Measurements from ENCODE around the gene GOLGA2.

The GOLGA2 gene

DNA sequence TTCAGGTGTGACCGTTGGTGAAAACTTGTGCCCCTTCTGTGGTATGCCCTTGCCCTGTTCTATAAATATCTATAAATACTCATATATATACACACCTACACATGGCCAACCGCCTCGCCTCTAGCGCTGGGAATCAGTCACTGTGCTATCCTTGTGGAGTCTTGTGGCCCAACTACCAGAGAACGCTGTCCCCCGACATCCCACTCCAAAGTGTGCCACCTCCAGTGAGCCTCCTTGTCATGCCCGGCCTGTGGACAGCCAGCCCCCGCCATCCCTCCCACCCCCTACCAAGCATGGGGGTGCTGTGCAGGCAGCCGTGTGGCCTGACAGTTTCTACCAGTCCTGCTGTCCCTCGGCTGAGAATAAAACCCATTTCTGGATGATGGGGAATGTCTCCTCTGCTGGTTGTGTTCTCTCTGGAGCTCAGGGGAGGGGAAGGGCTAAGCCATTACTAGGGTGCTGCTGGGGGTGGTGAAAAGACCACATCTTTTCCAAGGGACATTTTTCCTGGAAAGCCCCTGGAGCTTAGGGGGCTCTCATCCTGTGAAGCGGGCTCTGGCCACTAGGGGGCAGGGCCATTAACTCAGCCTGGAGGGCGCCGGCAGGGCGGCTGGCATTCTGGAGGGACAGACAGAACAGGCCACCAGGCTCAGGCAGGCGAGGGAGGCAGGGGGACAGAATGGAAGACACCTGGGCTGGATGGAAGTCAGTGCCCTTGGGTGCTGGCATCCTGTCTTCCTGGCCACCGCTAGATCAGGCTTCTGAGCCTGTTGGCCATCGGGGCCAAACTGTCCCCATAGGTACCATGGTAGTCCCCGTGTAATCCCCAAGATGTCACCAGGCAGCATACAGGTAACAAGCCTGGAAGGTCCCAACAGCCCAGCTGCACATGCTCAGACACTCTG lies 20.7 kb downstream of the GOLGA2 start:
- peak; percentile 37 for DNase-seq

DNA sequence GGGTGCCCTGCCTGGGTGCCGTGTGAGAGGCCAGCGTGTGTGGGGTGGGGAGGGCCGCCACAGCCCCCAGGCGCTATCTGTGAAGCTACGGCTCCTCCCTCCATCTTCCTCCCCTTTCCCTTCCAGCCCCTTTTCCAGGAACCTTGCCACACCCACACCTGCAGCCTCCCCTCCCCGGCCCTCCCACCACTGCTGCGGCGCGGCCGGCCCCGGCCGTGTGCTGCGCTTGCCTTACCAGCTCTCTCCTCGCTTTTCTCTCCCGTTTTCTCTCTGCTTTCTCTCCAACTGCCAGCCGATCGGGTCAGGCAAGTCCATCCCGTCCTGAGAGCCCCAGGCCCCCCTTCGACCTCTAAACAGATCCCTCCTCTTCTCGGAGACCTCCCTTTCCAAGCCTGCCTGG lies 21.4 kb downstream of the GOLGA2 start:
- no peak for DNase-seq

DNA sequence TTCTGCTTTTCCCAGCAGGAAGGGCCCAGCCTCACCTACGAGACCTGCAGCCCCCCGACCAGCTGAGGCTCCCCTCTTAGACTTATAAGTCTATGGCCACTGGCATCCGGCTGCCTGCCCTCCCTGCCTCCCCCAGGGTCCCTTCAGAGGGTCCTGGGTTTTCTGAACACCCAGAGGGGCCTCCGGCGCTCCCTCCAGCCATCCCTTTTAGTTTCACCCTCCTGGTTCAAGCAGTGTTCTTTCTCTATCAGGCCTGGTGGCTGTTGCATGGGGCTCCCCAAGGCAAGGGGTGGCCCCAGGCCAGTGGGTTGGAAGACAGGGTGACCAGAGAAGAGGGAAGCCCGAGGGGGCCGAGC lies 21.8 kb downstream of the GOLGA2 start:
- DNase-seq: no peak

DNA sequence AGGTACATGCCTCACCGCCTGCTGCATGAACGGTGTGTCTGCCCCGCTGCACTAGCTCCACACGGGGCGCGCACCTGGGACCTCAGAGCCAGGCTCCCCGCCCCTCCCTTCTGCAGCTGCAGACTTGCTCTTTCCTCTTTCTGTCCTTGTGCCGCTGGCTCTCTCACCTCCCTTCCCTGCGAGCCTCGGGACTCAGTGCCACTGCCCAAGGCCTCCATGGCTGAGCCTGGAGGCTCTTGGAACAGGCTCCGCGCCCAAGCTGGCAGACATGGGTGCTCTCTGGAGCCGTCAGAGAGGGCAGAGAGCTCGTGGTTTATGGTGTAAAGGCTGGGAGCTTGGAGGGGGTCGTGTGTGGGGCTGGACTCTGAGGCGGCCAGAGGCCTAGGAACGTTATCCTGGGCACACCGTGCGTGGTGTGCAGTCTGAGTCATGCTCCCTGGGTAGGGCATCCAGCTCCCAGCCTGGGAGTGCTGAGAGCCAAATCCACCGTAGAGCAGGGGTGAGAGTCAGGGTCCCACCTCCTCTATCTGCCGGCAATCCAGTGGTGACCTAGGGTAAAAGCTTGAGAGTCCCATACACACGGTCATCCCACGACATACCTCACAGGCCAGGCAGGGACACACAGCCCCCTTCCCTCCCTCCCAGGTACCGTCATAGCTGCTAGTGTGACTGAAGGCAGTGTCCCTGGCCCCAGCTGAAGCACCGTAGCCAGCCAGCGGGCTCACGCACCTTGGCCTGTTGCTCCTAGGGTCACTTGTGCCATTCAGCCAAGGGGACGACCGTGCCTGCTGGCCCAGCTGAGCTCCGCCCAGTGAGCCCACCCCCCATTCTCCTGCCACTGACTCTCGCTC lies 22.4 kb downstream of the GOLGA2 start:
- no peak for DNase-seq

DNA sequence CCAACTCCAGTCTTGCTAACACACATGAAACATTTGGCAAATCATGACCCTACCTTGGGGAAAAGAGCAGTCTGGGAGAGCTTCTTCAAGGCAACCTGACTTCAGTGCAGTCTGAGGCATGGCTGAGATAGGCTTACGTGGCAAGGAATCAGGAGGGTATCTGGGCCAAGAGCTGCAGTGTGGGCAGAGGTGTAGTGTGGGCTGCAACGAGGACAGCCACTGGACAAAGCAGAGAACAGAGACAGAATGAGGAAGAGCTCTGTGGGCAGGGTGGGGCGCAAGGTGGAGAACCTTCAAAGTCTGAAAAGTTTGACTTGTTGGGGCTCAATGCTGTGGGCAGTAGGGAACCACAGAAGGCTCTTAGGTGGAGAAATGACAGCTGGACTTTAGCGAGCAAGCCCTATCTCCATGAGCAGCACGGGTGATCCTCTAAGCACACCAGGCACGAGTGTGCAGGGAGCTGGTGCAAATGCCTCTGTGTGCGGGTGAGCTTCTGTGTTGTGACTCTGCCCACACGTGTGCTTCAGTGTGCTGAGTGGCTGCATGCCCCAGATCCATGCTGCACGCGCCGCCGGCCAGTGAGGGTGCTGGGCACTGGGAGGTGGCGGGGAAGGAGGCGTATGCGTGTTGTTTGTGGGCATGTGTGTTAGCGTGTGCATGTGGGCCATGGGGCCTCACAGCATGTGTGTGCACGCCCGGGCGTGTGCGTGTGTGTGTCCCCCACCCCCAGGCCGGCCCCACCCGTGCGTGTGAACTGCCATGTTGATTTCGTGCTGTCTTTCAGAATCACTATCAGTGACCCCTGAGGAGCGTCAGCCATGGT lies 23.3 kb downstream of the GOLGA2 start:
- DNase-seq: no peak

DNA sequence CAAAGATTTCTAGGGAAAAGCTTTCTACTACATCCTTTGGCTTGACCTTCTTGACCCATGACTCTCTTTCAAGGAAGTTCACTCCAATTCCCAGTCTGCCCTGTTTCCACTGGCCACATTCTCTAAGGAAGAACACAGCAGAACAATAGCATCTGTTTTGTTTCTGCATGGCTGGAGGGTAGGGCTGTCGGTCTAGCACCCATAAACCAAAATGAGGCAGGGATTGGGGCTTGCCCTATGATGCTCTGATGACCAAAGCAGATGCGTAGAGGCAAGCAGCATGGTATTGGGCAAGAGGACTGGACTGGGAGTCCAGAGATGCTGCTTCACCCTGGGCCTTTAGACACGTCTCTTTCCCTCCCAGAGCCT lies 24.1 kb downstream of the GOLGA2 start:
- DNase-seq: no peak

DNA sequence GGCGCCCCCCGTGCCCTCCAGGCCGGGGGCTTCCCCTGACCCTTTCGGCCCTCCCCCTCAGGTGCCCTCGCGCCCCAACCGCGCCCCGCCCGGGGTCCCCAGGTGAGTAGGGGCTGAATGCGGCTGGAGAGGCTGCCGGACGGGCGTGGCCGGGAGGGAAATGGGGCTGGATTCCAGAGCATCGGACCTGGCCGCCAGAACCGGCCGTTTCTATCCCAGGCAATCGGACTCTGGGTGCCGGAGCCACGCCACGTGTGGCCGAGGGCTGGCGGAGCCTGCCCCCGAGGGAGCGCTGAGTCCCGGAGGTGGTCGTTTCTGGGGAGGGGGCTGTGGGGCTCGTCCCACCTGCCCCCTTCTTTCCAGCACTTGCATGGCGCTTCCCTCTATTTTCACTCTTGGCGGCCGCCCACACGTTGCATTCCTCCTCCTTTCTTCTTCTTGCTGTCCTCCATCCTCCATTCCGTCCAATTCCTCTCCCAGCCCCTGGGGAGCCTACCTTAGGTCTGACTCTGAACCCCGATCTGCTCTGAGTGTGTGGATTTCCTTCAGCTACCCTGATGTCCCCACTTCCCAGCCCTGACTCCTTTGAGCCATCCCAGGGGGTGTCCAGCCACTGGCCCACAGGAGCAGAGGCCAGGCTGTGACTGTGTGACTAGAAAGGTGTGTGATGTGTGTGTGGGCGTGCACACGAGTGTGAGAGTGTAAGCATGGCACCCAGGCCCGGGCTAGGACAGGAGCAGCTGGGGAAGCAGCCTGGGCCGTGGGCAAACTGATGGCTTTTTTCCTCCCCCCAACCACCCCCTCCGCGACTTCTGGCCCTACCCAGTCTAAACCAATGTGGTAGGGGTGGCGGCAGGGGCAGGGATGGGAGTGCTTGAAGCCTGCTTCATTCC lies 24.7 kb downstream of the GOLGA2 start:
- no peak for DNase-seq

DNA sequence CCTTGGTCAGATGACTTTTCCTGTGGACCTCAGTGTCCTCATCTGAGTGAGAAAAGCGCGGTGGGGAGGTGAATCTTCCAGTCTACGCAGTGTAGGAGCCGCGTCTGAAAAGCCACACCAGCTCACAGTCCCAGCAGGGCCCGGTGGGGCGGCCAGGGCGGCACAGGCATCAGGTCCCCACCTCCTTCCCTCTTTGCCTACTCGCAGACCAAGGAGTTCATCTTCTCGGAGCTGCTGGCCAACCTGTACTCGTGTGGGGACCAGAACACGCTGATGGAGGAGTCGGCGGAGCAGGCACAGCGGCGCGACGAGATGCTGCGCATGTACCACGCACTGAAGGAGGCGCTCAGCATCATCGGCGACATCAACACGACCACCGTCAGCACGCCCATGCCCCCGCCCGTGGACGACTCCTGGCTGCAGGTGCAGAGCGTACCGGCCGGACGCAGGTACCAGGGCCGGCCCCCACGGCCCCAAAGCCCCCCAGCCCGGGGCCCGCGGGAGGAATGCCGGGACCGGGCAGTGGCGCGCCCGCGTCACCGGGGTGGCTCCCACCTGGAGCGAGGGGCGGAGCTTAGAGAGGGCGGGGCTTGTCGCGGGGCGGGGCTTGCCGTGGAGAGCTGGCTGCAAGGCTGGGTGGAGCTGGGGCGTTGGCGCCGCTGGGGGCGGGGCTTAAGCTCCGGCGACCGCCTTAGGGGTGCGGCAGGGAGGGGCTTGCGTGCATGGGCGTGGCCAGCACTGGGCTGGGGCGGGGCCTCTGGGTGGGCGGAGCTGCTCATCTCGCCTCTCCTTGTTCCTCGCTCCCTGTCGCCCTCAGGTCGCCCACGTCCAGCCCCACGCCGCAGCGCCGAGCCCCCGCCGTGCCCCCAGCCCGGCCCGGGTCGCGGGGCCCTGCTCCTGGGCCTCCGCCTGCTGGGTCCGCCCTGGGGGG lies 25.6 kb downstream of the GOLGA2 start:
- DNase-seq: peak; percentile 18

- no peak for DNase-seq
Observed at GRCh38 chr9:128249558-128249907, 26.3 kb downstream of the GOLGA2 start.

DNA sequence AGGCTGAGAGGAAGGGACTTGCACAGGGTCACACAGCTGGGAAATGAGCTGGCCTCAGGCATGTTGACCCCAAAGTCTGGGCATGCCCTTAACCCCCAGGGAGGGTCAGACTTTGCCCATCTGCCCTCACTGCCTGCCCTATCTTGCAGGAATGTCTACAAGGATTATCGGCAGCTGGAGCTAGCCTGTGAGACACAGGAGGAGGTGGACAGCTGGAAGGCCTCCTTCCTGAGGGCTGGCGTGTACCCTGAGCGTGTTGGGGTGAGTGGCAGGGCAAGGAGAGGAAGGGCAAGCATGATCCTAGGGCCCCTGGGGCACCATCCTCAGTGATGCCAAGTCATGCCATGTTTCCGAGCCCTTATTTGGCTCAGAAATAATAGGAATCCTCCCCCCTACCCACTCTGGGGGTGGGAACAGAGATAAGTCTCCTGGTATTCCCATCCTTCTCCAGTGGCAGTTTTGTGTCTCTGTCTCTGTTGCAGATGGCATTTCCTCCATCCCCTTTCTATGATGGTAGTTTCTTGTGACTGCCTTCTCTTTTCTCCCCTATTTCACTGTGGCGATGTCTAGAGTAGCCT lies 28.5 kb downstream of the GOLGA2 start:
- no peak for DNase-seq

DNA sequence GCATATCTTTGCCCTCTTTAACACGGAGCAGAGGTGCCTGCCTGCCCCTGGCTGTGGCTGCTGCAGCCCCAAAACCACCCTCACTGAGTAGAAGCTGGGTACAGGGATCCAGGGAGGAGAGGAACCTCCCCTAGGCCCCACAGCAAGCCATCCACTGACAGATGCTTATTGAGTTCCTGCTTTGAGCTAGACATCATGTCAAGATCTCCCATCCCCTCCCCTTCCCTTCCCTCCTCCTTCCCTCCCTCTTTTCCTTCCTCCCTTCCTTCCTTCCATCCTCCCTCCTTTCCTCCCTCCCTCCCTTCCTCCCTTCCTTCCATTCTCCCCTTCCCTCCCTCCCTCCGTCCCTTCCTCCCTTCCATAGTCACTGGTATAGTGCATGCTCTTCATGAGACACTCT lies 29.3 kb downstream of the GOLGA2 start:
- no peak for DNase-seq

GRCh38 chr9:128245421-128246151 lies 30.2 kb downstream of the GOLGA2 start:
- DNase-seq: no peak

- no peak for DNase-seq
Observed at GRCh38 chr9:128244837-128245231, 31.0 kb downstream of the GOLGA2 start.

- no peak for DNase-seq
Observed at GRCh38 chr9:128244091-128244836, 31.5 kb downstream of the GOLGA2 start.

DNA sequence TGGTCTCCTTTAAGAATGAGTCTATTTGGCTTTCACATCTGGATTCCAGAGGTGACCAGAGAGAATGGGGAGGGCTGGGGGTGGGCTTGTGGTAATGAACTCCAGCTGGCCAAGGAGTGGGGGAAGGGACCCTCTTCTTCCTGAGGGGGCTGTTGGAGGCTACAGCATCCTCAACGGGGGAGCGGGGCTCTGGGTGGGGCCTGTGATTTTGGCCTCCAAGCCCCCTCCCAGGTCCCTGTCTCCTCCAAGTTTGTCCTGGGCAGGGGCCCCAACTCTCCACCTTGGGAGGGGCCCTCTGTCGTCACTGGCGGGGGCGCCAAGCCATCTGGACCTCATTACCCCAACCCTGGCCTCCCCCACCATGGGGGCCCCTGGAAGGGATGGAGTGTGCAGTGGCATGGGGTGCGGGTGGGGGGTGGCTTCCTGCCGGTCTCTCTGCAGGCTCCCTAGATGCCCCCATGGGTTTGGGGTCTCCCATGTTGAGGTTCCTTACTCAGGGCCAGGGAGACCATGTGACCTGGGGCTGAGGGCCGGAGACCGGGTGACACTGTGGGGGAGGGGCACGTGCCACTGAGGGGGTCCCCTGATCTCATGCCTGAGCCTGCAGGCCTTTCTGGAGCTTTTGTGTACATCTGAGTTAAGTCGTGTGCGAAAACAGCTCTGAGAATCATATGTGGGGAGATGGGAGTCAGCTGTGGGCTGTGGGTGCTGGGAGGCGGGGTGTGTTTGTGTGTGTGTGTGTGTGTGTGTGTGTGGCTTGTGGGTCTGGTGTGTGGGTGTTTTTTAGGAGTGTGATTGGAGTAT lies 32.4 kb downstream of the GOLGA2 start:
- DNase-seq: no peak

GRCh38 chr9:128242828-128243214 lies 33.0 kb downstream of the GOLGA2 start:
- DNase-seq: no peak

DNA sequence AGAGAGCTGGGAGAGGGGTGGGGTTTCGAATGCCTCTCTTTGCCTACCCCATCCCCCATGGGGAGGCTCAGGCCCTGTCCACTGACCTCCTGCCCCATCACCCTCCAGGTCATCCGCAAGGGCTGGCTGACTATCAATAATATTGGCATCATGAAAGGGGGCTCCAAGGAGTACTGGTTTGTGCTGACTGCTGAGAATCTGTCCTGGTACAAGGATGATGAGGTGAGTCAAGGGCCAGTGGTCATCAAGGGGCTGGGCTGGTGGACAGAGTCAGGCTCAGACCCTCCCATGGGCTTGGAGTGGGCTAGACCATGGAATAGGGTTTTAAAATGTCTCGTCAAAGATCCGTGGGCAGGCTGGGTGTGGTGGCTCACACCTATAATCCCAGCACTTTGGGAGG lies 33.7 kb downstream of the GOLGA2 start:
- DNase-seq: no peak

DNA sequence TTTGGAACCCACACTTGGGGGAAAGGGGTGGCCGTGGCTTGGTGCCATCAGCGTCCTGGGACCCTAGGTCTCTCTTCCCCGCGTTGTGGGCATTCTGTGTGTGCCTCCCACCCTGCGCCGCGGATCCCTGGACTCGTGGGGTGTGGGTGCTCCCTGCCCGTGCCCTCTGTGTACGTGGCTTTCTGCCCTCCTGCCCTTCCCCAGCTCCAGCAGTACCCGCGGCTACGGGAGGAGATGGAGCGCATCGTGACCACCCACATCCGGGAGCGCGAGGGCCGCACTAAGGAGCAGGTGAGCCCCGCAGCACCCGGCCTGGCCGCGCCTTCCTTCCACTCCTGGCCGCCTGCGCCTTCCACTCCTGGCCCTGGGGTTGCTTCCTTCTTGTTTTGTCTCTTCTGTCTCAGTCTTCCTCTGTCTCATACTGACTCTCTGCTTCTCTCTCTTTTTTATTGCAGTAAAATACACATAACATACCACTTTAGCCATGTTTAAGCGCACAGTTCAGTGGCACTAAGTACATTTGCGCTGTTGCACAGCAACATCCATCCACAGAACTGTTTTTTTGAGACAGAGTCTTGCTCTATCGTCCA lies 41.9 kb downstream of the GOLGA2 start:
- no peak for DNase-seq
